OCI-LY1 (cell line): ENCODE measurements around the gene PIGR.

Experiments used
- EZH2 ChIP-seq: fragments of 200-600 bp; sonication (generic), shearing (Covaris generic); IDR thresholded peaks from 2 replicates; pipeline ENCODE4 v1.8.0; 2017; ENCODE audit warnings: borderline replicate concordance, mixed run types, mild to moderate bottlenecking, antibody characterized with exemption, low read length, moderate library complexity, mixed read lengths
- TF ChIP-seq, protein P1 (sequence below): fragments of 200-600 bp; sonication (generic), shearing (Covaris generic); IDR thresholded peaks from 2 replicates; pipeline ENCODE4 v1.5.1; 2017; ENCODE audit warnings: mild to moderate bottlenecking, antibody characterized with exemption, low read length, moderate library complexity, mixed read lengths

GRCh38 chr1:206979379-206980043 is 33.2 kb upstream of the PIGR start:
- TF ChIP-seq, protein P1, sequence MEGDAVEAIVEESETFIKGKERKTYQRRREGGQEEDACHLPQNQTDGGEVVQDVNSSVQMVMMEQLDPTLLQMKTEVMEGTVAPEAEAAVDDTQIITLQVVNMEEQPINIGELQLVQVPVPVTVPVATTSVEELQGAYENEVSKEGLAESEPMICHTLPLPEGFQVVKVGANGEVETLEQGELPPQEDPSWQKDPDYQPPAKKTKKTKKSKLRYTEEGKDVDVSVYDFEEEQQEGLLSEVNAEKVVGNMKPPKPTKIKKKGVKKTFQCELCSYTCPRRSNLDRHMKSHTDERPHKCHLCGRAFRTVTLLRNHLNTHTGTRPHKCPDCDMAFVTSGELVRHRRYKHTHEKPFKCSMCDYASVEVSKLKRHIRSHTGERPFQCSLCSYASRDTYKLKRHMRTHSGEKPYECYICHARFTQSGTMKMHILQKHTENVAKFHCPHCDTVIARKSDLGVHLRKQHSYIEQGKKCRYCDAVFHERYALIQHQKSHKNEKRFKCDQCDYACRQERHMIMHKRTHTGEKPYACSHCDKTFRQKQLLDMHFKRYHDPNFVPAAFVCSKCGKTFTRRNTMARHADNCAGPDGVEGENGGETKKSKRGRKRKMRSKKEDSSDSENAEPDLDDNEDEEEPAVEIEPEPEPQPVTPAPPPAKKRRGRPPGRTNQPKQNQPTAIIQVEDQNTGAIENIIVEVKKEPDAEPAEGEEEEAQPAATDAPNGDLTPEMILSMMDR, result peak; percentile 55
- no peak for TF ChIP-seq EZH2
